RWPE1 (cell line): ENCODE measurements around the gene ZNF532.

Experiments
- CTCF ChIA-PET: fragments of 350-600 bp; sonication (Branson Sonifier 250); formaldehyde crosslinking; extraction: SDS; loops from one replicate; lab custom pipeline; 2021; lab: Yijun Ruan, JAX
- POLR2A ChIA-PET: fragments of 400-600 bp; formaldehyde crosslinking; extraction: SDS; loops from one replicate; lab custom pipeline; 2020; ENCODE audit warnings: antibody characterized with exemption; ENCODE audit not compliant: low non-redundant PET; lab: Yijun Ruan, JAX
- DNase-seq: peaks from one replicate; pipeline ENCODE4 v3.0.0; 2012; ENCODE audit warnings: low spot score
- H3K27ac ChIP-seq: fragments of 450-650 bp; 2 replicates; pipeline ENCODE4 v1.5.1; 2017
- TF ChIP-seq, protein P1 (sequence below): fragments of 450-650 bp; conservative IDR thresholded peaks from 2 replicates; pipeline ENCODE4 v1.5.1; 2017; ENCODE audit warnings: low read depth, mild to moderate bottlenecking

ZNF532 gene

DNA sequence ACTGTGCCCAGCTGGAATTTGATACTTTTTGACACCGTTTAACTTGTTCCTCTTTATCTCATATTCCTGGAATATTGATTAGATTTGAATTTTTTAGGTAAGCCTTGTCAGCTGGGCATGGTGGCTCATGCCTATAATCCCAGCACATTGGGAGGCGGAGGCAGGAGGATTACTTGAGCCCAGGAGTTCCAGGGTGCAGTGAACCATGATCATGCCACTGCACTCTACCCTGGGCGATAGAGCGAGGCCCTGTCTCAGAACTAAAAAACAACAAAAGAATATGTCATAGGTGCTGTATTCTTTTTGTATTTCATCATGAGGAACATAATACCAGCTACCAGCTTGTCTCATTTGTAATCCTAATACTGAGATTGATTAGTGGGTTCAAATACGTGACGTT, 90.3 kb downstream of the ZNF532 start:
- ChIA-PET CTCF (no interaction called here), POLR2A (no interaction called here)
- DNase-seq, result no peak
- no peak overlapping the region for H3K27ac ChIP-seq
- TF ChIP-seq, protein P1, sequence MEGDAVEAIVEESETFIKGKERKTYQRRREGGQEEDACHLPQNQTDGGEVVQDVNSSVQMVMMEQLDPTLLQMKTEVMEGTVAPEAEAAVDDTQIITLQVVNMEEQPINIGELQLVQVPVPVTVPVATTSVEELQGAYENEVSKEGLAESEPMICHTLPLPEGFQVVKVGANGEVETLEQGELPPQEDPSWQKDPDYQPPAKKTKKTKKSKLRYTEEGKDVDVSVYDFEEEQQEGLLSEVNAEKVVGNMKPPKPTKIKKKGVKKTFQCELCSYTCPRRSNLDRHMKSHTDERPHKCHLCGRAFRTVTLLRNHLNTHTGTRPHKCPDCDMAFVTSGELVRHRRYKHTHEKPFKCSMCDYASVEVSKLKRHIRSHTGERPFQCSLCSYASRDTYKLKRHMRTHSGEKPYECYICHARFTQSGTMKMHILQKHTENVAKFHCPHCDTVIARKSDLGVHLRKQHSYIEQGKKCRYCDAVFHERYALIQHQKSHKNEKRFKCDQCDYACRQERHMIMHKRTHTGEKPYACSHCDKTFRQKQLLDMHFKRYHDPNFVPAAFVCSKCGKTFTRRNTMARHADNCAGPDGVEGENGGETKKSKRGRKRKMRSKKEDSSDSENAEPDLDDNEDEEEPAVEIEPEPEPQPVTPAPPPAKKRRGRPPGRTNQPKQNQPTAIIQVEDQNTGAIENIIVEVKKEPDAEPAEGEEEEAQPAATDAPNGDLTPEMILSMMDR, result no peak

DNA sequence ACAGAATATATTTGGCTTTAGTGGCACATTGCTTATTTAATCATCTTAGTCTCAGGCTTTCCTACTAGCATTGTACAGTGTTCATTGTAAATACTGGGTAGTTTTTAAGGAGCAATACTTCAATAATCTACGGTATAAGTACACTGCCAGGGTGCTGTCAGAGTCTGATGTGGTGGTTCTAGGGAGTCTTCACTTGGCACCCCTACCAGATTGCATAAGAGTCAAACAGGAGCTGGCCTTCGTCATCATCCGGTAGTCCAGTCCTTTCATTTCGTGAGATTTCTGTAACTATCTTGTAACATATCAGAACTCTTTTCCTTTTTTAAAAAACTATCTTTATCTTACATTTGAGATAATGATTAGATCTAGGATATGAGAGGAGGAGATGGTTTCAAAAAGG, 91.1 kb downstream of the ZNF532 start:
- no peak overlapping the region for H3K27ac ChIP-seq
- TF ChIP-seq, protein P1, result no peak
- no peak for DNase-seq
- POLR2A ChIA-PET, result no interaction called here
- CTCF ChIA-PET, result no interaction called here

- TF ChIP-seq, protein P1, result no peak
- ChIA-PET POLR2A (no interaction called here), CTCF (no interaction called here)
- DNase-seq, result no peak
- no peak overlapping the region for H3K27ac ChIP-seq
Observed at GRCh38 chr18:58958628-58959027, 94.0 kb downstream of the ZNF532 start.

- H3K27ac ChIP-seq, result no peak overlapping the region
- DNase-seq, result no peak
- TF ChIP-seq, protein P1, result no peak
- ChIA-PET CTCF (no interaction called here), POLR2A (no interaction called here)
Observed at GRCh38 chr18:58960508-58960907, 95.8 kb downstream of the ZNF532 start.

DNA sequence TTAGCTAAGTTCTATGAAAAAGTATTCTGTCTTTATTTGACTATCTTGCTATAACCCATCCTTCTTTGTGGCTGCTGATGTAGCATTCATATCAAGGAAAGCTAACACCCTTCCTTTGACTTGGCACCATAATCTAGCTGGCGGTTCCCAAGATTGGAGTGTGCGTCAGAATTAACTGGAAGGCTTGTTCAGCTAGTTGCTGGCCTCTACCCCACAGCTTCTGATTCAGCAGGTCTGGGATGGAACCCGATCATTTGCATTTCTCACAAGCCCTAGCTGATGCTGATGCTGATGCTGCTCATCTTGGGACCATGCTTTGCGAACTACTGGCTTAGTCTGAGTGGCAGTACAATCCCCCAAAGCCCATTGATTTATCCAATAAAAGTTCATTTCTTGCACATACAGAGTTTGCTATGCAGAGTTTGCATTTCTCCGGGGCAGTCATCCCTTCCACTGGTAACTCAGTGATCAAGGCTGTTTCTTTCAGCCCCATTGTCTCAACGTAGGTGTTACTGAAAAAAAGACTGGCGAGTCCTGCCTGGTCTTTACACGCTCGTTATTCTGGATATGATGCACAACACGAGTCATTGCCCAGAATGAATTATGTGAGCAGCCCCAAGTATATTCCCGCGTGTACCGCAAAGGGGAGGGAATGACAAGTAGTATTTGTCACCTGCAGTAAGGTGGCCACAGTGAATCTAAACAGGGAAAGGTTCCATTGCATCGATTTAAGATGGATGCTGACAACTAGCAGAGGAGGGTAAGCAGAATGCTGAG, 96.5 kb downstream of the ZNF532 start:
- TF ChIP-seq, protein P1, result no peak
- CTCF ChIA-PET, result no interaction called here
- DNase-seq, result no peak
- POLR2A ChIA-PET, result no interaction called here
- H3K27ac ChIP-seq, result no peak overlapping the region

DNA sequence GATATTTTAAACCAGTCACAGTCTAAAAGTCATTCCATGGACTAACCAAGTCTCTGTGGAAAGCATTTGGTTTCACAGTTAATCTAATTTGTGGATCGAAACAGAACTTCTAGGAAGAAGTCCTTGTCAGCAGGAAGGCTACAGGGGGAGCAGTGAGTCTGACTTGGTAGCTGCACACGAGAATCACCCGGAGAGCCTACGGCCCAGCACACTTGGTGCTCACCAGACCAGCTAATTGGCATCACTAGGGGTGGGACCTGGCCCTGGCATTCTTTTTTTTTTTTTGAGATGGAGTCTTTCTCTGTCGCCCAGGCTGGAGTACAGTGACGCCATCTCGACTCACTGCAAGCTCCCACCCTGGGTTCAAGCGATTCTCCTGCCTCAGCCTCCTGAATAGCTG, 97.7 kb downstream of the ZNF532 start:
- no peak overlapping the region for H3K27ac ChIP-seq
- ChIA-PET POLR2A (no interaction called here), CTCF (no interaction called here)
- TF ChIP-seq, protein P1, result no peak
- no peak for DNase-seq
